NK-92 (cell line): Measurements from ENCODE around the gene PRDM2.
"Not testable (repeated sequence)": the region's sequence is repeated elsewhere in the genome, so short reads cannot be mapped to it uniquely, and the experiment has no call there.

Source experiments
- DNase-seq: peaks from one replicate; lab custom pipeline; 2025; ENCODE audit not compliant: unreplicated experiment; lab: John Stamatoyannopoulos, UW

PRDM2 gene

DNA sequence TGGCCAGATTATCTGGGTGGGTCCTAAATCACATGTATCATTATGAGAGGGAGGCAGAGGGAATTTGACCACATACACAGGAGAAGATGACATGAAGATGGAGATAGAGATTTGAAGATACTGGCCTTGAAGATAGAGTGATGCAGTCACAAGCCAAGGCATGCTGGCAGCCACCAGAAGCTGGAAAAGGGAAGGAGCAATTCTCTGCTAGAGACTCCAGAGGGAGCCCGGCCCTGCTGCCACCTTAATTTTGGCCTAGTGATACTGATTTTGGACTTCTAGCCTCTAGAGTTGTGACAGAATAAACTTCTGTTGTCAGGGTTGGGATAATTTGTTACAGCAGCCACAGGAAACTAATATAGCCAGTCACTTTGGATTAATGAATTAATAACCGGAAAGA, 2.2 kb upstream of the PRDM2 start:
- DNase-seq = no peak

DNA sequence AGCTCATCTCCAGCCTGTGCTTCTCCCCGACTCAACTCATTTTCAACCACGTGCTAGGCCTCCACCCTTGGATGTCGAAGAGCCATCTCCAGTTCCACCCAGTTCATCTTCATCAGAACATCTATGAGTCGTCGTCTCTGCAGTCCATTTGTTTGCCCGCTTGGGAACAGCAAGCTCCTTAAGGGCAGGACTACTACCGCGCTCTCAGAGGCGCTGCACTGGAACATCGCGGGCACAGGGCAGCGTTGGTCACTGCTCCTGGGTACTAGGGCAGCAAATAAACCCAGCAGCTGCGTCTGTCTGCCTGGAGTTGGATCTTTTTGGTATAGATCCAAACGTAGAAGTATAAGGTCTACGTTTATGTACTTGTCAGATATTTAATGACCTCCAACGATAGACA, 478 bp upstream of the PRDM2 start:
- DNase-seq = no peak

DNA sequence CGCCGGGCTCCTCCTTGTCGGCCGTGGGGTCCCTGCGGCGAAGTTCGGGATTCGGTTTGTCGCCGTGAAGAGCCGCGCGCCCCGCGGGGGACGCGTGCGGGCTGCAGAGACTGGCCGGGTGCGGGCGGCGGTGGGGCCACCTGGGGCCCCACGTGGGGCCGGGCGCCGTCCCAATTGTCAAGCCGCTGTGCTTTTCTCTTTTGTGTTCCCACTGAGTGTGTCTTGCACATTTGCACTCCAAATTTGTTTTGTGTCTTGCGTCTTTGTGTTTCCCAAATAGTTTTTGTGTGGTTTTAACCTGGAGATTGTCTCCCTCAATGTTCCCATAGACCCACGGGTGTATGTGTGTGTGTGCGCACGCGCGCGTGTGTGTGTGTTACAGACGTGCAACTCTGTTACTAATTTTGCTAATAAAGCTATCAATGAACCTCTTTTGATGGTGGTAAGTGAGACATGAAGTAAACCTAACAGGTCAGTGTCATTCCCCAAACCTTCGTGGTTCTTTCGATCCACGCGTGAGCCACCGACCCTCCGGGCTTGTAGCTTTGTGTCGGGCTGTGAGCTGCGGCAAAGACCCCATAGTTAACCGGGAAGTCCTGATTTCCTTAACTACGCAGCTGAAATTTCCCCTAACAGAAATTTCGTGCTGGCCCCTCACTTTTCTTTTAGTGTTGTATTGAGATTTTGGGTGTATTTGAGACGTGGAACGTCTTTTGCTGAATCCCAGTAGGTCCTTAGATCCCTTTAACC, 708 bp downstream of the PRDM2 start:
- no peak for DNase-seq

DNA sequence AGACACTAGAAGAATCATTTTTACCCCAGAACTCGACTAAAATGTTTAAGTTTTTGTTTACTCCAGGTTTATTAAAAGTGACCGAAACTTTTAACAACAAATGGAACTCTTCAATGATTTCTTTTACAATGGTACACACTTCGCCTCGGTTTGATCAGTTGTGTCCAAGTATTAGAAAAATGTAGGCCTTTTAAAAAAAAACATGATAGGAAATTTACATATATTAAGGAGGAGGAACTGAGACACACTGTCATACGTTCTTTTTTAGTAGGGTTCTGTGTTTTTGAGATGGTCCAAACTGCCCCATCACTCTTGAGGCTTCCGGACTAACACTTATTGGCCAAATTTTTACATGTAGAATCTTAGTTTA, 1.3 kb downstream of the PRDM2 start:
- DNase-seq = no peak

DNA sequence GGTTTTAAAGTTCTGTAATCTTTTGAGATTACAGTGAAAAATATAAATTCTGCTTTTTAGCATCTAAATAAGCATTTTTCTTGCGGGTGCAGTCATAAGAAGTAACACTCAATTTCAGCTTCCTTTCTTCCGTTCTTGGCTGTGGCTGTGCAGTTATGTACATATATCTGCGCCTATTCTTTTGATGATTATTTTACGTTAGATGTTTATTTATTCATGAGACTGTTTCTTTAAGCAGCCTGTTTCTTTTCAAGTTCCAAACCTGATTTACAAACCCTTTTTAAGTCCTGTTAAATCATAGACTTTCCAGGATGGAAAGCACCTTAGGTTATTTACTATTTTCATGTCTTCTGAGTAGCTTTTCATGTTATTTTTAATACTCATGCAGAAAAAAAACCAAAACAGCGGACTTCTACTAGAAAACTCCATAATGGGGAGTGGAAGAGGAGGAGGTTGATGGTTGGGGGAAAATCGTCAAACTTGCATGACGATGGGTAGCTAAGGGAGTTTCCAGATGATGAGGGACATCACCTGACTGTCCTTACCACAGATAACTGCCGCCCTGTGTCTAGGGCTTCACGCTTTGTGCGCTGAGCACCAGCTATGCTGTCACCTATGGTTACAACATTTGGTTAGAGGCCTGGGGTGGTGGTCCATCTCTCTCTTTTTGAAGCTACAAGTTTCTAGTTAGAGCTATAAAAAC, 2.6 kb downstream of the PRDM2 start:
- no peak for DNase-seq

DNA sequence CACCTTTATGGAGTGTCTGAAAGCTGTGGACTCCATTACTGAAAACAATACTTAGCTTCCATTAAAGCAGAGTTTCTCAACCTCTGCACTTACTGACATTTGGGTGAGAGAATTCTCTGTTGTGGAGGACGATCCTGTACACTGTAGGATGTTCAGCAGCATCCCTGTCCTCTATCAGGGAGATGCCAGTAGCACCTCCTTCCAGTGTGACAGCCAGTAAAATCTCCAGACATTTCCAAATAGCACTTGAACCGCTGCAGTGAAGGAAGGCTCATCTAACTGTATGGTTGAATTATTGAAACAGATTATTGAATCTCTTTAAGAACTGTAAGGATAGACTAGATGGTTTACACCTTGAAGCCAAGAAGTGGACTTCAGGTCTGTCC, 3.1 kb downstream of the PRDM2 start:
- DNase-seq = no peak

DNA sequence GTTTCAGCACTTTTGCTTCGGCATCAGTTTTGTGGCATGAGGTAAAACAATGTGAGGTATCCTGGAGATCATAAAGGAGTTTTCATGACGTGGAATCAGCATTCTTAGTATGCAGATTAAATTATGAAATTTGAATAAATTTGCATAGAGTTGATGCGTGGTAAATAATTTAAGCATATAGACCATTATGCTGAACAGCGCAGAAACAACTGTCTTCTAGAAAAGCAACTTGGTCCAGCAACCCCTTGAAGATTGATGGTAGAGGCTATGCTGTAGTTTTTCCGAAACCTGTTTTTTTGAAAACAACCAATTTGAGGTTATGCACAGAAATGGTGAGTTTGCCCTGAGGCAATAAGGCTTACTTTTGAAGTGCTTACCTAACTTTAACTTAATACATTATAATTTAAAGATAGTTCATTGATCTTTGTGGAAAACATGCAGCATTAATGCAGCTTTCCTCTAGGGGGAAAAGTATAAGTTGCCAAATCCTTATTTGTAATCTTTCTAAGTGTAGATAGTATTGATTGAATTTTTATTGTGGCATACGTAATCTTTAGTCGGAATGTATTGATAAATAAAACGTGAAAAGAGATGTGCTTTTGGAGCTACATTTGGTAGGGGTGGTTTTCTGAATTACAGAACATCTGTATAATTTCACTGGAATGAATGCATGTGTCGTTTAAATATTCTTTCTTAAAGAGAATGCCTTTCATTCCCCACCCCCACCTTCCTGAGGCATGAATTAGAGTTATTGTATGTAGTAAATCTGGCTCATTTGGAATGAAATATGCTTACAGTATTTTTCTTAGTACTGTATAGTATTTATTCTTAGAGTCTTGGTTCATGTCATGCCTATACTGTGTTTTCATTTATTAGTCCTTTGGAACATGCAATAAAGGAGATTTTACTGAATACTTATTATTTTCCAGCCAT, 3.8 kb downstream of the PRDM2 start:
- no peak for DNase-seq

DNA sequence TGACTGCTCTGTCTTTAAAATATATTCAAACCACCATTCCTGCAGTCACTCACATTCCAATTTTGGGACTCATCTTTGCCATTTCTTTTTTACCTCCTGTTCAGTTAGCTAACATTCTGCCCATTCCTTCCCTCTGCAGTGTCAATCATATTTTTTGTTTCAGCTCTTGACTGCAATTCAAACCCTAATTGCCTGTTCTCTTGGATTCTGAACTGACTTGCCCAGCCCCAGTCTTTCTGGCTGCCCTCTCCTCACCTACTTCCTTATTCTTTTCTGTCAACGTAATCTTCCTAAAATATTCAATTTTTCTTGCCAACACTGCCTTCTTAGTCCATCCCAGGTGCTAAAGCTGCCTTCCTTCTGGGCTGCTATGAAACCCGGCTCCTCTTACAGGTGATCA, 6.1 kb downstream of the PRDM2 start:
- DNase-seq = no peak

DNA sequence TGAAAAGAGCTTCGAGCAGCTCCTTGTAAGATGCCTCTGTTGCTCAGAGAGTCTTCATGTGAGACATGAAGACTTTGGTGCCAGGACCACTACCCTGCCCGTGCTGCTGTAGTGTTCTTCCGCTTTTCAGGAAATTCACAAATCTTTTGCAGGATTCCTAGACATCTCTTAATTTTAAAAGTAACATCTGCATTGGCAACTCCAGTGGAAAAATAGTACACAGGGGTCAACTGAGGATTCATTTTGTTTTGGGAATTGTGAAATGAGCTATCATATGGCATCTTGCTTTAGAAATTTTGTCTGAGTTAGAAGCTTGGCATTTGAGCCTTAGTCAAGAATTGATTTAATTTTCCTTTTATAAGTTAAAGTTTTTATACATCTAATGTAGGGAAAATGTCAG, 7.2 kb downstream of the PRDM2 start:
- DNase-seq = no peak

DNA sequence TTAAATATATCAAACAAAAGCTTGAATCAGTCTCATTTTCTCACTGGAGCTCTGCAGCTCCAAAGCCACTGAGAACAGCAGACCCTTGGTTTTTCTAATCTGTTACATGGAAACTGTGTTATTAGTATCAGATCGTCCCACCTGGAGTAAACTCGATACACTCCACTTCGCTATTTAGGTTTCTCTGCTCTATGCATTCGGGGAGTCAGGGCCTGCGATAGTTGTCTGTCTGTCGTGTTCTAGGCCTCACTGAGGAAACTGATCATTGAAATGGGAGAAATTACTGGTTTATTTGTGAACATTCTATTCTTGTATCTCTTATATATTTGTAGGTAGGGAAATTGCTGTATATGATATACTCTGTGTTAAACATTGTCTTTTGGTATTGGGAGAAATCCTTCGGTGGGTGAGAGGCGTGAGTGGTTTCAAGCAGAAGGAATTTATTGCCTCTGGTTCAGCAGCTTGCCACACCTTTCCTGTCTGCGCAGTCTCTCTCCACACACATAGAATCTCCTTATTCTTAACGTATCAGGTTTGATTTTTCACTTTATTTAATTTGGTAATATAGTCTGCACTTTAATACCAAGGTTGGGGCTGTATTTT, 8.5 kb downstream of the PRDM2 start:
- no peak for DNase-seq

DNA sequence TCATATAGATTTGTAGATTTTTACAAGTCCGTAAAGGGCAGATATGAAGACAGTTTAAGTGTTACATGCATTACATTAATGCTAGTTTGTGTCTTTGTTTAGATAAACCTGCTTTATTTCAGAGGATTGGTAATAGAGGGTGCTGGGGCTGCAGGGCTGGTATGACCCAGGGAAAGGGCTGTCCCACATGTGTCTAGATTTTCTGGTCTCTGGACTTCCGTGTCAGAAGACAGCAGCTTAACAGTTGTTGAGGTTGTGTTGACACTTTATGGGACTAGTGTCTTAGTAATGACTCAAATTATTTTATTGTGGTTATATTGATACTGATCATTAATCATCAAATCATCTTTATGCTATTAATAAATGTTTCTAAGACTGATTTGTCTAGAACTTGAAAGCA, 10.1 kb downstream of the PRDM2 start:
- DNase-seq = no peak

DNA sequence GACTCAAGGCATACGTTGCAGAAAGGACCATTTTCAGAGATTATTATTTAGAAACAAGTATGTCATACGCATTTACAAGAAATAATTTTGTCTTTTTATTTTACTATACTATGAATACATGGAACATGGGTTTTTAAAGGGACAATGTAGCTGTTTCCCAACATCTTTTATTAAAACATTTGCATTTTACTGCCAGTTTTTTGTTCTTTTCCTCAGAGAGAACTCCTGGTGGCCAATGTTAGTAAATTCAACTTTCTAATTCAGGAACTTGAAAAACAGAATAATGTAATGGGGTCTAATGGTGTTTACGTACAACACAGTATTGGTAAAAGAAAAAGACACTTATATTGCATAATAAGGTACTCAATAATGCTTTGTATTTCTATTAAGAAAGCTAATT, 14.9 kb downstream of the PRDM2 start:
- no peak for DNase-seq

DNA sequence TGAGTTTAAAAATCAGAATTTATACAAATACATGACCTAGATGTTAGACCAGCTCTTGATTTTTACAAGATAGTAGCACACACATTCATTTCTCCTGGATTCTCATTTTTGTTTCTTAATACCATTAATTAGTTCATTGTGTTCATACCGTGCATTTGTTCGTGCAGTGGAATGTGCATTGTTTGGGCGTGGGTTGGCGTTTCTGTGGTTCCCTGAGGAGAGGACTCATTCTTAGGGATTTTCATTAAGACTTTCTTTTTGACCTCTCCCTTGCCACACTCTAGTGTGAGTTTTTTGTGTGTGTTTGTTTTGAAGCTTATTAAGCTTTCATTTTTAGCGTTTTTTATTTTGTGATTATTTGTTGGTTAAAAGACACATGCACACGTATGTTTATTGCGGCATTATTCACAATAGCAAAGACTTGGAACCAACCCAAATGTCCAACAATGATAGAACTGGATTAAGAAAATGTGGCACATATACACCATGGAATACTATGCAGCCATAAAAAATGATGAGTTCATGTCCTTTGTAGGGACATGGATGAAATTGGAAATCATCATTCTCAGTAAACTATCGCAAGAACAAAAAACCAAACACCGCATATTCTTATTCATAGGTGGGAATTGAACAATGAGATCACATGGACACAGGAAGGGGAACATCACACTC, 15.8 kb downstream of the PRDM2 start:
- not testable (repeated sequence) for DNase-seq

DNA sequence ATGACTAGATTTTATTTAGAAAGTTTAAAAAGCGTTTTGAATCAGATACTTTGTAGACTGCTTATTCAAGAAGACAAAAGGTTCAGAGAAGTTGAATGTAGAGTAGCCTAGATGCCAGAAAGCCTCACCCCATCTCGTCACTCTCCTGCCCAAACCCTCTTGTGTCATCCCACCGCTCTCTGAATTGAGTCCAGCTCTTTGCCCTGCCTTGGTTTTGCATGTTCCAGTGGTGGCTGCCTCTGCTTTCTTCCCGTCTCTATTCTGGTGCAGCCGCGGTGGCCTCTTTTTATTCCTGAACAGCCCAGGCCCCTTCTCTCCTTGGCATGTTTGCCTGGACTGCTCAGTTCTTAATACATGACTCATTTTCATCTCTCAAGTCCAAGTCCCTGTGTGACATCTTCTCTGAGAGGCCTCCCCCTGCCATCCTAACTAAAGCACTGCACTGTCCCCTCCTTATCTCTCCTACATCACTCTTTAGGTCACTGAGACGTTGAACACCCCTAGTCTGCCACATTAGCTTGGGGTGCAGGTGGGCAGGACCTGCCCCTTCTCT, 22.9 kb downstream of the PRDM2 start:
- DNase-seq = no peak

DNA sequence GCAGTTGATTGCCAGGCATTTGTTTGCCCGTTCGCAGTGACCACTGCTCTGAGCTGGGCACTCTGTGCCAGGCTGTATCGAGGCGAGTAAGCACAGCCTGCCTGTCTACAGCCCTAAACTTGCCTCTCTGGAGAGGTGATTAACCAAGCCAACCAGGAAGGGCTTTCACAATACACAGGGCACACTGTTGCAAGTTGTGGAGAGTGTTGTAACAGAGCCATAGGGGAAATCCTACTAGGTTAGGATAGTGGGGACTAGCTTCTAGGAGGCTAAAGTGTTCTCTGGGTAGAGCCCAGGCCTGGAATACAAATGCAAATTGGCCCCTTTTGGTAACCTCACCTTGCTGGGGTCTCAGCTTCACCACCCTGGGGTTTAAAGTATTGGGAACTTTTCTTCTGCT, 23.8 kb downstream of the PRDM2 start:
- no peak for DNase-seq

DNA sequence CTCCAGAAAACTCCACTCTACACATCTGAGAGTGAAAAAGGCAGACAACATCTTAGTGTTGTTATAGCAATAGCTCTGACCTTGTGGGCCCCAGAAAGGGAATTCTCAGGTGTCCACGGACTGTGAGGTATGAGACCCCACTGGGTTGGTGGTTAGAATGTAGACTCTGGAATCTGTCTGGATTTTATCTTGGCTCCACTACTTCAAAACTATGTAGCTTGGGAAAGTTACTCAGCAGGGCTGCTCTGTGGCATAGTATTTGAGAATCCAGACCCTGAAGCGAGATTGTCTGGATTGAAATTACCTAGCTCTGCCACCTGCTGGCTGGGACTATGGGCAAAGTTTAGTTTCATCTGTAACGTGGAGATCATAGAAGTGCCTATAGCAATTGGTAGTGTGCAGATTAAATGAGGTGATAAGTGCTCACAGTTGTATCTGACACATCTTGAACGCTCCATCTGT, 25.8 kb downstream of the PRDM2 start:
- DNase-seq = no peak

DNA sequence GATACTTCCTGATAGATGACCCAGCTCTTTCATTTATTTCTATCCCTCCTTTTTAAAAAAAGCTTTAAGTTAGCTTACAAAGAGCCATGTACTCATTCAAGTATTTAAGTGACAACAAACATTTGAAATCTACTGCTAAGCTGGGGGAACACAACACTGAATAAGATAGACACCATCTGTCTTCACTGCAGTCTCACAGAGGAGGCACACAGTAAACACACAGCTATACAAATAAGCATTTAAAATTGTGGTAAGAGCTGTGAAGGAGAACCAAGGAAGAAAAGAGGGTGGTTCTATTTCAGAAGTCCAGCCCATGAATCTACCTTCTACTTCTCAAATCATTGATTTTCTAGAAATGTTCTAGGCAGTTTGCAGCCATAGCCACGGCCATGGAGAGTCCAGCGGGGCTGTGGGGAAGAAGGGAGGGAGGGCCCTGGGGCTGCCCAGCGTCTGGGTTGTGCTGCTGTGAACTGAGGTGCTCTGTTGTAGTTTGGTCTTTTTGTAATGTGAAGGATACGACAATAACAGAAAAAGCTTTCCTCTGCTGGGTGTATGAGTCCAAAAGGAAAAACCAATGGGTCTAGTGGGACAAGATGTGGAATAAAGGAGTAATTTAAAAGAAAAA, 28.2 kb downstream of the PRDM2 start:
- no peak for DNase-seq

DNA sequence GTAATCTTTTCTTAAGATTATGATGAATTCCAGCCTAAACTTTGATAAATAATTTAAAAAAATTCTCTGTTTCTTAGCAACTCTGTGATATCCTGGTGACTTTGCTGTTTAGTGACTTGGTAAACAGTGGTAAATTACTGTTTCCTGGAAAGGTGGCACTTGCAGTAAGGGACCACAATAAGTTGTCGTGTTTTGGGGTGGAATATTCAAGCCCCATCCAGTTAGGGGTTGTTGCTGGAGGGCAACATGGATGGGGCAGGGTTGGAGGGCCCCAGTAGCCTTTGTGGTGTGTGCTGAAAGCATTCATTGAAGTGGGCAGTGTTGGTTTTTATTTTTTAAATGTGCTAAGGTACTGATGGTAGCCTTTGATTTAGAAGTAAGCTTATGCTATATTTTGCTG, 30.3 kb downstream of the PRDM2 start:
- DNase-seq = no peak

DNA sequence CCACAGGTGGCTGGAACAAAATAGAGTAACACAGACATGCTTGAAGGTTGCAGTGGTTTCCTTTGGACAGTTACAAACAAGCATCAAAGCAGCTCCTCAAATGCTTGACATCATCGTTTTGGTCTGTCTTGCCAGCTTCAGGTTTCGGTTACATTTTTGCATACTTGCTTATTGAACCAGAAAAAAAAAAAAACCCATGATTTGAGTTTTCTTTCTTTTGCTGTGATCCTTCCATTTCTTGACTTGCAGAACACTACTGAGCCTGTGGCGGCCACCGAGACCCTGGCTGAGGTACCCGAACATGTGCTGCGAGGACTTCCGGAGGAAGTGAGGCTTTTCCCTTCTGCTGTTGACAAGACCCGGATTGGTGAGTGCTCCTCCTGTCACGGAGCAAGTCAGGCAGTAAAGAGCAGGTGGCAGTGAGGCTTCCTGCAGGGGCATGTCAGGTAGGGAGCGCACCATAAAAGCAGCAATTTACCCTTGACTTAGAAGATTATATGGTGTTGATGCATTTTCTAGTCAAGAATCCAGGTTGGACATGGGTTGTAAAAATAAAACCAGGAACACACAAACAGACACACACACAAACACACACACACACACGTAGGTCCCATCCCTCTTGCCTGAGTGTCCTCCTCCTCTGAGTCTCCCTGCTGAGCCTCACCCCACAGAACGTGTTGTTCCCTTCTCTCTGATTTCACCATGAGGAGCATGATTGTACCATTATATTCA, 30.9 kb downstream of the PRDM2 start:
- DNase-seq = peak; percentile 8
